ENCODE measurements around the gene LAMP2. TPM values are rescaled to one million over a fixed set of nuclear protein-coding genes. Genes with fewer than 3 reads are reported as not detected.
A peak's percentile ranks its signal among the peaks of the same experiment; 100 is the strongest.

LAMP2 gene
- total RNA-seq, 1 donor from 2014 or later, result 59.6 TPM

GRCh38 chrX:120402369-120402768 lies 66.7 kb downstream of the LAMP2 start:
- DNase-seq (ENCODE audit: low read depth), result no peak
- TF ChIP-seq CTCF (conservative IDR thresholded peaks at IDR 0.05; ENCODE audit: low read depth, low read length), result no peak
- no peak overlapping the region for H3K4me3 ChIP-seq (ENCODE audit: low read depth, low read length)

- TF ChIP-seq CTCF (conservative IDR thresholded peaks at IDR 0.05; ENCODE audit: low read depth, low read length), result no peak
- no peak for DNase-seq (ENCODE audit: low read depth)
- H3K4me3 ChIP-seq (ENCODE audit: low read depth, low read length), result no peak overlapping the region
These were observed 67.8 kb downstream of the LAMP2 start for GRCh38 chrX:120401301-120401700.

GRCh38 chrX:120380699-120381098 lies 88.4 kb downstream of the LAMP2 start:
- no peak overlapping the region for H3K4me3 ChIP-seq (ENCODE audit: low read depth, low read length)
- DNase-seq (ENCODE audit: low read depth), result no peak
- TF ChIP-seq CTCF (conservative IDR thresholded peaks at IDR 0.05; ENCODE audit: low read depth, low read length), result peak; percentile 61

GRCh38 chrX:120379937-120380681 lies 89.0 kb downstream of the LAMP2 start:
- H3K4me3 ChIP-seq (ENCODE audit: low read depth, low read length), result no peak overlapping the region
- TF ChIP-seq CTCF (conservative IDR thresholded peaks at IDR 0.05; ENCODE audit: low read depth, low read length), result no peak
- no peak for DNase-seq (ENCODE audit: low read depth)

- DNase-seq (ENCODE audit: low read depth), result no peak
- no peak for TF ChIP-seq CTCF (conservative IDR thresholded peaks at IDR 0.05; ENCODE audit: low read depth, low read length)
These were observed 90.5 kb downstream of the LAMP2 start for GRCh38 chrX:120378570-120378969.

More at GRCh38 chrX:120378570-120378969, 90.5 kb downstream of the LAMP2 start:
- no peak overlapping the region for H3K4me3 ChIP-seq (ENCODE audit: low read depth, low read length)

Other genes starting within 250 kb of the LAMP2 start
- gene ZBTB33, start 218.5 kb downstream of the LAMP2 start, total RNA-seq, result 9.4 and 12.9 TPM in 2 replicates
- gene TMEM255A, start 157.8 kb downstream of the LAMP2 start, total RNA-seq, result 0.14 and 0.40 TPM in 2 replicates
- gene ATP1B4, start 107.2 kb downstream of the LAMP2 start, total RNA-seq, result not detected in 2 replicates
- gene CUL4B, start 91.7 kb upstream of the LAMP2 start, total RNA-seq, result 18.5 and 28.1 TPM in 2 replicates
- 47.6 and 54.2 TPM in 2 replicates for gene MCTS1, start 134.8 kb upstream of the LAMP2 start, total RNA-seq
- 30.1 and 32.1 TPM in 2 replicates for gene C1GALT1C1, start 160.8 kb upstream of the LAMP2 start, total RNA-seq